Astrocyte of the spinal cord (primary cell): Measurements from ENCODE around the gene QKI.
"Not testable (repeated sequence)": the region's sequence is repeated elsewhere in the genome, so short reads cannot be mapped to it uniquely, and the experiment has no call there.

Source experiments
- DNase-seq: peaks from one replicate; pipeline ENCODE4 v3.0.0; 2011; ENCODE audit warnings: low read depth, low spot score
- H3K4me3 ChIP-seq: 2 replicates; pipeline ENCODE4 v1.5.1; 2011; ENCODE audit warnings: low read depth, mild to moderate bottlenecking, low read length, moderate library complexity
- in situ Hi-C: cut with HindIII; loops from 2 replicates; pipeline ENCODE4 v1.10.0; 2017; ENCODE audit warnings: low sequenced_read_pairs
- TF ChIP-seq, protein P1 (sequence below): IDR thresholded peaks from 2 replicates; pipeline ENCODE4 v1.5.1; 2012; ENCODE audit warnings: low read depth, mild to moderate bottlenecking, low read length, inconsistent platforms

The QKI gene

DNA sequence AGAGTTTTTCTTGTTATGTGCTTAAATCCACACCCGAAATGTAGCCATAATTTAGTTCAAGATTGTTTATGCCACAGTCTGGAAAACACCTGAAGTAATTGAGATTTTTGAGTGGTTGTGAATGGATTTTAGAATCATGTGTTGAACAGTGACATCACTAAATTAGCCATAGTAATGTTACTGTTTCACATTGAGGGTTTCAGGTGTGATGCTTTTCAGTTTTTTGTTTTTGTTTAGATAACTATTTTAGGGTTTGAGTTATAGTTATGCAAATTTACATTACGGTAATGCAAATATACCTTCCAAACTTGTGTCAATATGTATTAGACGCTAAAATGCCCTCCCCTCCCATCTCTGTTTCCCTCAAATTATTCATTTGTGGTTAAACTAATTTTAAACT is 22.9 kb downstream of the QKI start:
- no peak for DNase-seq
- in situ Hi-C loops: no loop called here
- H3K4me3 ChIP-seq: no peak overlapping the region
- TF ChIP-seq, protein P1, sequence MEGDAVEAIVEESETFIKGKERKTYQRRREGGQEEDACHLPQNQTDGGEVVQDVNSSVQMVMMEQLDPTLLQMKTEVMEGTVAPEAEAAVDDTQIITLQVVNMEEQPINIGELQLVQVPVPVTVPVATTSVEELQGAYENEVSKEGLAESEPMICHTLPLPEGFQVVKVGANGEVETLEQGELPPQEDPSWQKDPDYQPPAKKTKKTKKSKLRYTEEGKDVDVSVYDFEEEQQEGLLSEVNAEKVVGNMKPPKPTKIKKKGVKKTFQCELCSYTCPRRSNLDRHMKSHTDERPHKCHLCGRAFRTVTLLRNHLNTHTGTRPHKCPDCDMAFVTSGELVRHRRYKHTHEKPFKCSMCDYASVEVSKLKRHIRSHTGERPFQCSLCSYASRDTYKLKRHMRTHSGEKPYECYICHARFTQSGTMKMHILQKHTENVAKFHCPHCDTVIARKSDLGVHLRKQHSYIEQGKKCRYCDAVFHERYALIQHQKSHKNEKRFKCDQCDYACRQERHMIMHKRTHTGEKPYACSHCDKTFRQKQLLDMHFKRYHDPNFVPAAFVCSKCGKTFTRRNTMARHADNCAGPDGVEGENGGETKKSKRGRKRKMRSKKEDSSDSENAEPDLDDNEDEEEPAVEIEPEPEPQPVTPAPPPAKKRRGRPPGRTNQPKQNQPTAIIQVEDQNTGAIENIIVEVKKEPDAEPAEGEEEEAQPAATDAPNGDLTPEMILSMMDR: no peak

DNA sequence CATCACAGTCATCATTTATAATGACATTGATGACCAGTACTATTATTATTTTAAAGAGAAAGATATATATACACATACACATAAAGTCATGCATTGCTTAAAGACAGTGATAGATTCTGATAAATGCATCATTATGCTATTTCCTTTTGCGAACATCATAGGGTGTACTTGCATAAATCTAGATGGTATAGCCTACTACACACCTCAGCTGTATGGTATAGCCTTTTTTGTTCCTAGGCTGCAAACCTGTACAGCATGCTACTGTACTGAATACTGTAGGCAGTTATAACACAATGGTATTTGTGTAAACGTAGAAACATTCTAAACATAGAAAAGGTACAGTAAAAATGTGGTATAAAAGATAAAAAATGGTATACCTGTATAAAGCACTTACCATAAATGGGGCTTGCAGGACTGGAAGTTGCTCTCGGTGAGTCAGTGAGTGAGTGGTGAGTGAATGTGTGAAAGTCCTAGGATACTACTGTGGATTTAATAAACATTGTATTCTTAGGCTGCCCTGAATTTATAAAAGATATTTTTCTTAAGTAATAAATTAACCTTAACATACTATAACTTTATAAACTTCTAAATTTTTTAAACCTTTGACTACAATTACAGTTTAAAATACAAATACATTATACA is 23.9 kb downstream of the QKI start:
- TF ChIP-seq, protein P1: no peak

GRCh38 chr6:163438940-163439335 is 24.4 kb downstream of the QKI start:
- TF ChIP-seq, protein P1: no peak
- no peak for DNase-seq
- H3K4me3 ChIP-seq: no peak overlapping the region
- in situ Hi-C loops: no loop called here

More for the DNA sequence above, 23.9 kb downstream of the QKI start:
- no peak for DNase-seq
- in situ Hi-C loops: no loop called here
- H3K4me3 ChIP-seq: no peak overlapping the region

DNA sequence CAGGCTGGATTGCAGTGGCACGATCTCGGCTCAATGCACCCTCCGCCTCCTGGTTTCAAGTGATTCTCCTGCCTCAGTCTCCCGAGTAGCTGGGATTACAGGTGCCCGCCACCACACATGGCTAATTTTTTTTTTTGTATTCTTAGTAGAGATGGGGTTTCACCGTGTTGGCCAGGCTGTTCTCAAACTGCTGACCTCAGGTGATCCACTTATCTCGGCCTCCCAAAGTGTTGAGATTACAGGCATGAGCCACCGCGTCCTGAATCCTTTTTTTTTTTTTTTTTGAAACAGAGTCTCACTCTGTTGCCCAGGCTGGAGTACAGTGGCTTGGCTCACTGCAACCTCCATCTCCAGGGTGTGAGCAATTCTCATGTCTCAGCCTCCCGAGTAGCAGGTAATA is 24.9 kb downstream of the QKI start:
- in situ Hi-C loops, DNase-seq, H3K4me3 ChIP-seq: not testable (repeated sequence)

DNA sequence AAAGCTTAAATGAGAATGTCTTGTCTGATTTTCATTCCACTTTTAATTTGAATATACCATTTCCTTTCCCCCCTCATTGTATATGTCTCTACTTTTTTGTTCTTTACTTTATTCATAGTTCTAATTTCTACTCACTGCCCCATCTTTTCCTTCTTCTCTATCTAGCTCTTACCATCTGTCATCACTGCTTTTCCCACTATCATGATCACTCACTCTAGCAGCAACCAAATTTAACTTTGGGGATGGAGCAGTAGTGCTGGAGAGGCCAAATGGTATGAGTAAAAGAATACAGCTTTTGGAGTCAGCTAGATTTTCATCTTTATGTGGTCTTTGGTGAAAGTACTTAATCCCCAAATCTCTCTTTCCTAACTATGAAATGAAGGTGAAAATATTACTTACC is 25.5 kb downstream of the QKI start:
- TF ChIP-seq, protein P1: no peak
- in situ Hi-C loops: no loop called here
- H3K4me3 ChIP-seq: no peak overlapping the region
- no peak for DNase-seq

GRCh38 chr6:163442336-163442735 is 27.8 kb downstream of the QKI start:
- no peak for DNase-seq
- in situ Hi-C loops: no loop called here
- TF ChIP-seq, protein P1: no peak

DNA sequence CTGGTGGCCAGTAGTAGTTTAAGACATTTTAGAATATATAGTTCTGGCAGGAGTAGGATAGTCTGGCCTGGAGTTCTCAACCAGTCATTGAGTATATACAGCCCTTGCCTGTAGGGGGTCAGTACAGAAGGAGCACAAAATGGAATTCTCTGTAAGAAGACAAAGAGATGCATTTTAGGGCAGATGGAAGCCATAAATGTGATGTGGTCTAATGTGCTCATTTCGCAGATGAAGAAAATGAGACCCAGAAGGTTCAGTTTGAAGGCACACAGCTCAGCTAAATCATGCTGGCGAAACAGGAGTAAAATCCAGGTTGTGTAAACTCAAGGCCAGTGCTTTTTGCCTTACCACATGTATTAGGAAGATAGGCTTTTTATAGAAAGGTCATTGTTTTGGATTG is 29.6 kb downstream of the QKI start:
- TF ChIP-seq, protein P1: peak; percentile 22
- DNase-seq: no peak
- H3K4me3 ChIP-seq: no peak overlapping the region
- in situ Hi-C loops: no loop called here

More at GRCh38 chr6:163442336-163442735, 27.8 kb downstream of the QKI start:
- no peak overlapping the region for H3K4me3 ChIP-seq
